Measurements from ENCODE around the gene IL17C.
A peak's percentile ranks its signal among the peaks of the same experiment; 100 is the strongest.
"Not testable (repeated sequence)": the region's sequence is repeated elsewhere in the genome, so short reads cannot be mapped to it uniquely, and the experiment has no call there.

Gene IL17C

GRCh38 chr16:88662222-88662842, 24.0 kb downstream of the IL17C start:
- DNase-seq = no peak

GRCh38 chr16:88662843-88663606, 24.7 kb downstream of the IL17C start, which contains the start of gene MVD:
MVD (minus strand) TSS chr16:88663091; CDS start chr16:88663080, 11 bp downstream.
- DNase-seq = peak; percentile 98

- DNase-seq = no peak
Measured at GRCh38 chr16:88665148-88665547, 26.8 kb downstream of the IL17C start.

GRCh38 chr16:88665570-88665969, 27.2 kb downstream of the IL17C start:
- DNase-seq = no peak

GRCh38 chr16:88667461-88667860, 29.1 kb downstream of the IL17C start:
- DNase-seq = no peak

DNA sequence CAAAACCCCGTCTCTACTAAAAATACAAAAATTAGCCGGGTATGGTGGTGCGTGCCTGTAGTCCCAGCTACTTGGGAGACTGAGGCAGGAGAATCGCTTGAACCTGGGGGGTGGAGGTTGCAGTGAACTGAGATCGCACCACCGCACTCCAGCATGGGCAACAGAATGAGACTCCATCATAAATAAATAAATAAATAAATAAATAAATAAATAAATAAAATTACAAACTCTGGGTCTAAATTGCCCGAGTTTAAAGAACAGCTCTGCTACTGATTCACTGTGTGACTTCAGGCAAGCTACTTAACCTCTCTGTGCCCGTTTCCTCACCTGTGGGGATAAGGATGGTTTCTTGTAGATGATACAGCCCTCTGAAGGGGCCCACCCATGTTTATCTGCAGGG, 31.1 kb downstream of the IL17C start:
- not testable (repeated sequence) for DNase-seq

DNA sequence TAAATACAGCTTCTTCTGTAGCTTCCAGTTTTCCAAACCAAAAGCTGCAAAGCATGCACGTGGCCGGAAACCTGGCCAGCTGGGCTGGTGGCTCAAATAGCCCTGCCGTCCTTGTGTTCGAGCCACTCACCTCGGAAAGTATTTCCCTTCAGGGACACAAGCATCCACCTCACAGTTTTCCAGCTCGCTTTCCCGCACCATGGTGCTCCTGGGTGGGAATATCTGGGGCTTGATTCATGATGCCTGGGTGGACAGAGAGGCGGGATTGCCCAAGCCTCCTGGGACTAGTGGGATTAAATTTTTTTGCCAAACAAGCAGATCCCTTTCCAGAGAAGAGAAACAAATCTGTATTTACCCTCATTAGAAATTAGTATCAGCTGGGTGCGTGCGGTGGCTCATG, 31.6 kb downstream of the IL17C start:
- no peak for DNase-seq

GRCh38 chr16:88671806-88672205, 33.4 kb downstream of the IL17C start:
- DNase-seq = no peak

DNA sequence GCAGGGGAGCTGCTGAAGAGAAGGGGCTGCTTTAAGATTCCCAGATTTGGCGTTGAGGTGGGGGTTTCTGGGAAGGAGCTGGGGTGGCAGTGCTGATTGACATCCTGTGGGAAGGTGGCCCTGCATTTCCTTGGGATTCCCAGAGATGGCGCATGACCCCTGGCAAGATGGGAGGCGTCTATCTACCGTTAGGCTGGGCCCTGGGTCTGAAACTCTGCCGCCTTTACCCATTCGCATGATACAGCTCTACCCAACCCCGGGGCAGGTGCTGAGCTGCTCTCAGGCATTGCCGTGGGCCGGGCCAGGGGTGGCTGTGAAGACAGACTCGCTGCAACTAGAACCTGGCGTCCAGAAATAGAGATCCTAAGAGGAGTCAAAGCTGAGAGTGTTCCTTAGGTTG, 34.4 kb downstream of the IL17C start:
- DNase-seq = no peak

- DNase-seq = no peak
Measured at GRCh38 chr16:88673716-88674379, 35.5 kb downstream of the IL17C start.

DNA sequence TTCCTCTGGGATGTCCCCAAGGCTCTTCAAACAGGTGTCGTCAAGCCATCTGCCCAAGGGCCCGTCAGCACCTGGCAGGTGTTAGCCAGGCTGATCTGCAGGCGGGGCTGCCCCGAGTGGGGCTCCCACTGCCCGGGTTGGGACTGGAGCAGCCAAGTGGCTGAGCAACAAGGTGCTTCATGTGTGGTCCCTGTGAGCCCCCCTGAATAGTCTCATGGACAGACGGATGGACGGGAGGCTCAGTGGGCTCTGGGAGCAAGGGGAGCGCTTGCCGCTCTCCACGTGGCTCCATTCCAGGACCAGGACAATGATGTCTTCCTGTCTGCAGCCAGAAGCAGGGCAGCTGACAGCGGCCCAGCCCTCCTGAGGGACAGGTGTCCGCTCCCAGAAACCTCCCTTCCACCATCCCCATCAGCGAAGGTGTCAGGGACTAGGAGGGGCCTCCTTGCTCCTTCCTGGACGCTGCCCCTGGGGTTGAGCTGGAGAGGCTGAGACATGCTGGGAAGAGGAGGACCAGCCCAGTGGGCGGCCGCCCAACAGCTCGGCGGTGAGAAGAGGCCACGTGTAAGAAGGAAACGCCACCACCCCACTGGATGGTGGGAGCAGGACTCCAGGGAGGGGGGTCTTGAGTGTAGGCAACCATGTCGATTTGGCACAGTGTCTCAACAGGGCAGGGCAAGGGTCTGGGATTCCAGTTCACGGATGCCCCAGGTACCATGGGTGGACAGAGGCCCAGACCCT, 38.3 kb downstream of the IL17C start:
- DNase-seq = no peak

DNA sequence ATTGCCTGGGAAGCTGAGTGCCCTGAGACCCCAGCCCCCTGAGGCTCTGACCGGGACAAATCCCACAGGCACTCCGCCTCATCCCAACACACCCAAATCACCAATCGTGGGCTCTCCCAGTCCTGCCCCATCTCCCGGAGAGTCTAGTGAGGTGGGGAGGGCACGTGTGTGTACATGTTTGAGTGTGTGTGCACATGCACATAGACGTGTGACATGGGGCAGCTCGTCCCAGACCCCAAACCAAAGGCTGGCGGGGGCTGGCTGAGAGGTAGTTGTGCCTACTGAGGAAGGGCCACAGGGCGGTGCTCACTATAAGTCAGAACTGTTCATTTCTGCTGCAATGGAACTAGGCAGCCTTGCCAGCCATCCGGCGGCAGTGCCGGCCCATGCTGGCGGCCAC, 39.3 kb downstream of the IL17C start:
- no peak for DNase-seq

DNA sequence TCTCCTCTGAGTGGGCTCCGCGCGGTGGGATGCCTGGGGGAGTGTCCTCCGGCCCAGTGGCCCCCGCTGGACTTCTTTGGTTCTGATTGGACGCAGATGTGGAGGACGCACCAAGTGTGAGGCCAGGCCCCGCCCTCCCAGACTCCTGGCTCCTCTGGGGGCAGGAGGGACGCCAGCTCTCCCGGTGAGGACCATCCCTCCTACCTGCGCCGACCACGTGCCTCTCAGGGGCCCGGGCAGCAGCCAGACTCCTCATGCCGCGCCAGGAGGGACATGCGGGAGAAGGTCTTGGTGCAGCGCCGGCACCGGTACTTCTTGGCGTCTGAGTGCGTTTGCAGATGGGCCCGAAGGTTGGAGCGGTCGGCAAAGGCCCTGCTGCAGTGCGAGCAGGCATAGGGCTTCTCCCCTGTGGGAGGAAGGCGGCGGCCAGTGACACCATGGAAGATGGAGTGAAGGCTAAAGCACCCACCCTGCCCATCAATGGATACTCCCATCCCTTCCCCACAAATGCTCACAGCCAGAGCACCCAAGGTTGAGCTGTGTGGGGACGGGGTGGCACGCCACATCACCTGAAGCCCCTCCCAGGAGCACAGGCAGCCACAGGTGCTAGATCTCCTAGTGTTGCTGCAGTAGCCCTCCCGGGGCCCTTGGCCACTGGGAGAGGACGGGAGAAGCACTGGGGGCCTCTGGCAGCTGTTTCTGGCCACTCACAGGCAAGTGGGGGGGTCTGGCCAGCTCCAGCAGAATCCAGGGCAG, 40.0 kb downstream of the IL17C start:
- no peak for DNase-seq

GRCh38 chr16:88680554-88681083, 42.2 kb downstream of the IL17C start:
- no peak for DNase-seq

DNA sequence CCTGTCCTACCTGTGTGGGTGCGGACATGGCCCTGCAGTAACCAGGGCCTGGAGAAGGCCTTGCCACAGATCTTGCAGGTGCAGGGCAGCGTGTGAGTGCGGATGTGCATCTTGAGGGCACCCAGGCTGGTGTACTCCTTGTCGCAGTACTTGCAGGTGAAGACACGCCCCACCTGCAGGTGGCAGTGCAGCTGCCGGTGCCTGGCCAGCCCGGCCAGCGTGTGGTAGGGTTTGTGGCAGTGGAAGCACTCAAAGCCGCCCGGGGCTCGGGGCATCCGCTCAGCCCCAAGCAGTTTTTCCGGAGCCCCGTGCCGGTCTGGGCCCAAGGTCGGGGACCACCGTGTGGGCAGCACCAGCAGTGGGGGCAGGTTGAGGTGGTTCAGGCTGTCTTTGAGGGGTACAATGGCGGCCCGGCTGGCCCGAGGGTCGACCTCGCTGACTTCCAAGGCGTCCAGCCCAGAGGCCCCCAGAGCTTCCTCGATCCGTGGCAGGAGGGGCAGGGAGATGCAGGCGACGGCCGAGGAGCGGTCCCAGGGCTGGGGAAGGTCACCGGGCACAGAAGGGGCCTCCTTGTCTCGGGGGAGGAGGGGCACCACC, 42.8 kb downstream of the IL17C start:
- no peak for DNase-seq

DNA sequence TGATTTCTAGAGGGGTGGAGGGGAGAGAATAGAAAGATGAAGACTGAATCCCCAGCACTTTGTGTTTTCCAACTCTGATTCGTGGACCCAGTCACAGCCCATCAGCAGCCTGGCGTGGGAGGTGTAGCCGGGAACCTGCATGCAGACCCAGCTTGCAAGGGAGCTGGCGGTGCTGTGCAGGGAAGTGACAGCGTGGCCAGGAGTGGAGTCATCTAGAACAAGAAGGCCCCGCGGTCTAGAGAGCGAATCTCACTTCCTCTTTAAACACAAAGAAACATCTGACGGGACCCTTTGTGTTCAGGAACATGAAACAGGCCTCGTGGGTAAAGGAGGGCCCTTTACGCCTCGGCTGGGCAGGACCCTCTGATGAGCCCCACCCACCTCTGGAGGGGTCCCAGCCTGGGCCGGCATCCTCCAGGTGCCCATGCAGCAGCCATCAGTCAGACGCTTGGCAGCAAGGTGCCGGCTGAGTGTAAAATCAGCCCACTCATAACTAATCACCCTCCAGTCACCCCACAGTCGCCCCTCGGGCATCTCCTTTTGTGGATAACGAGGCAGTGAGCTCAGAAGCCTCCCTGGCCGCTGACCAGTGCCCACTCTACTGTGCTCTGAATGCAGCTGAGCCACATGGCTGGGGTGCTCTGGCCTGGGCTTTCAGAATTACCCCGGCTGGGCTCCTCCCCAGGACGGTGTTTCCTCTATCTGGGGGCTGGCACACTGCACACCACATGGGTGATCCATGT, 43.5 kb downstream of the IL17C start:
- no peak for DNase-seq

GRCh38 chr16:88684569-88685155, 46.3 kb downstream of the IL17C start:
- DNase-seq = no peak

DNA sequence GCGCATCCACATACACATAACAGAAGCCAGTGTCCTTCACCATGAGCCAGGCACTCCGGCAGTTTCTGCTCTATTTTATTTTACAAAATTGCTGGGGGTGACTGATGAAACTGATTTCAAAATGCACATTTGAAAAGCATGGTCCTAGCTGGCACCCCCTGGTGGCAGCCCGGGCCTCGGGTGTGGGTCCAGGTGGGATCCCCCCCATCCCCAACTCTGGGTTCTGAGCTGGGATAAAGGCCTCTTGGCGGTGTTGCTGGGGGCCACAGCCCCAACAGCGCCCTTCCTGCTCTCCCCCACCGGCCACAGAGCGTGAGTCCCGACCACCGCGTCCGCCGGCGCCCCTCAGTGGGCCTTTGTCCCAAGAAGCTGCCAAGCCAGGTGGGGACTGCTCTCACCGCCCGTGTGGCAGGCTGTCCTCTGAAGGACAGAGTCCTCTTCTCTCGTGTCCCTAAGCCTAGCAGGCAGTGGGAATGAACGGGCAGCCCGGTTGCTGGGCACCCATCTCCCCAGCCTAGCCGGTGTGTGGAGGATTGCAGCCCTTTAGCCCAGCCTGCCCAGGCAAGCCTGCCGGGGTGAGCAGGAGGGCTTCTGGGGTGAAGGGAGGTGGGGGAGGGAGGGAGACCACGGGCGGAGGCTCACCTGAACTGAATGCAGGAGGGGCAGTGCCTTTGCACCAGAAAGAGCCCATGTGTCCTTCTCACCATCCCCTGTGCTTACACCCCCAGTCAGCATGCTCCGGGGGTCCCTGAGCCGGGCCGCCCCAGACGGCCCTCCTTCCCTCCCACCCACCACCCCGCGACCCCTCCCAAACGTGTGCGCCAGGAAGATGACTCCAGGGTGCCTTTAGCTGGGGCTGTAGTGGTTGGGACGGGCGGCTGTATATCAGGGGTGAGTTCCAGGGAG, 47.0 kb downstream of the IL17C start:
- DNase-seq = no peak

GRCh38 chr16:88686062-88686438, 47.7 kb downstream of the IL17C start:
- DNase-seq = no peak
